ENCODE measurements around the gene ADAMTS5. TPM values are rescaled to one million over a fixed set of nuclear protein-coding genes. Genes with fewer than 3 reads are reported as not detected.

Gene ADAMTS5
- total and polyA plus RNA-seq, 12 donors = 0.48 to 4.3 (median 1.3) TPM

DNA sequence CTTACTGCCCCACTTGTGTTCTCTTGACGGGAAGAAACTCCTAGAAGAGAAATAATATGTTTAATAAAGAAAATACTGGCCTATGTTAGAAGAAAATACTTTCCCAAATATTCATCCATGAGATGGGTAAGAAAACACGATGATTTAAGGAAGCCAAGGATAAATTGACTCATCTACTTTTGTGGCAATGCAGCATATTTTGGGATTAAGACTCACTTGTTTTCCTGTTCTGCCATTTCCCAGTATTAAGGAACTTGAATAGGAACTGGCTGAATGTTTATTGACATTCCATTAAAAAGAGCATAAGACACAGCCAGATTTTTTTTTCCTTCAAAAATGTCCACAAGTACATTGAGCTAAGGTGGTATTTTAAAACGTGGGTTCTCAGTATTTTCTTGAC lies 10.9 kb upstream of the ADAMTS5 start:
- 64 to 80% (median 71%) methylated on average over 3 of the region's 3 CpGs for WGBS, 4 donors
- H3K27ac ChIP-seq = no peak overlapping the region
- intact Hi-C loops (cut with DNase I) = no loop called here
- no peak overlapping the region for H3K4me3 ChIP-seq
- no peaks in the 10 kb centered on the region for H3K36me3 ChIP-seq (replicated peaks in 1 of 2)
- no peaks in the 10 kb centered on the region for H3K4me1 ChIP-seq (replicated peaks in 1 of 2)
- no peaks in the 10 kb centered on the region for H3K27me3 ChIP-seq
- no peak for DNase-seq
- no peak for TF ChIP-seq POLR2A (IDR thresholded peaks at IDR 0.05)
- H3K9me3 ChIP-seq (replicated peaks in 1 of 3) = no peaks in the 10 kb centered on the region

DNA sequence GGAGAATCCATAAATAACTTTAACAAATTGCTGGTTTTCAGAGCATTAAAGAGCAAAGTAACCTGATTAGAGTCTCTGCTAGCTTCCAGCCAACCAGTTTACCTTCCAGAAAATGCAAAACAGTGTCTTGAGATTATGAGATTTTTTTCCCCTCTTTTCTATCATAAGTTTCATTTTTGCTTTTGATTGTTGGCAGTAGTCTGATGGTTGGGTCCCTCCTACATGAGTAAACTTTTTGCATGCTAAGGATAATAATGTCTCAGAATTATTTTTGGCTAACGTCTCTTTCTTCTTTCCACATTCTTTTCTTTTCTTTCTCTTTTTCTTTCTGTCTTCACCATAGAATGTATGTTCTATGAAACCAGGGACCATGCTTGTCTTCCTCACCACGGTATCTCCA lies 6.3 kb upstream of the ADAMTS5 start:
- no peaks in the 10 kb centered on the region for H3K9me3 ChIP-seq (replicated peaks in 1 of 3)
- H3K4me3 ChIP-seq = no peak overlapping the region

DNA sequence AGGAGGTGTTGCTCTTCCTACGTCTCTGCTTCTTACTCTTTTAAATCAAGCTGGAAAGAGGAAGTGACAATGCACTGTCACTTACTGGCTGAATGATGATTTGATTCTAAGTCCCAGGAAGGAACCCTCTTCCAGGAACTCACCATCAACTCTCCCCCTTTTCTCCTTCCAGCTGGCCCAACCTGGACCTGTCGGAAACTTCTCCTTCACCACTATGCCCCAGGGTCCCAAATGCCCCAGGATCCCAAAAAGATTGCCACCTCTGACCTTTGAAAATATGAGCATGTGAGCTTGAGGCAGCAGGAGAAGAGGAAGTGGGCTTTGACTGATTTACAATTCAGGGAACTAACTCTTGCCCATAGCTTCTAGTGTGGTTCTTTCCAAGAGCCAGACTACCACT lies 5.3 kb upstream of the ADAMTS5 start:
- no peaks in the 10 kb centered on the region for H3K9me3 ChIP-seq (replicated peaks in 1 of 3)
- H3K4me1 ChIP-seq (replicated peaks in 1 of 2) = no peaks in the 10 kb centered on the region
- intact Hi-C loops (cut with DNase I) = no loop called here
- H3K36me3 ChIP-seq (replicated peaks in 1 of 2) = no peaks in the 10 kb centered on the region
- no peak overlapping the region for H3K4me3 ChIP-seq
- no peaks in the 10 kb centered on the region for H3K27me3 ChIP-seq
- TF ChIP-seq, protein P1, sequence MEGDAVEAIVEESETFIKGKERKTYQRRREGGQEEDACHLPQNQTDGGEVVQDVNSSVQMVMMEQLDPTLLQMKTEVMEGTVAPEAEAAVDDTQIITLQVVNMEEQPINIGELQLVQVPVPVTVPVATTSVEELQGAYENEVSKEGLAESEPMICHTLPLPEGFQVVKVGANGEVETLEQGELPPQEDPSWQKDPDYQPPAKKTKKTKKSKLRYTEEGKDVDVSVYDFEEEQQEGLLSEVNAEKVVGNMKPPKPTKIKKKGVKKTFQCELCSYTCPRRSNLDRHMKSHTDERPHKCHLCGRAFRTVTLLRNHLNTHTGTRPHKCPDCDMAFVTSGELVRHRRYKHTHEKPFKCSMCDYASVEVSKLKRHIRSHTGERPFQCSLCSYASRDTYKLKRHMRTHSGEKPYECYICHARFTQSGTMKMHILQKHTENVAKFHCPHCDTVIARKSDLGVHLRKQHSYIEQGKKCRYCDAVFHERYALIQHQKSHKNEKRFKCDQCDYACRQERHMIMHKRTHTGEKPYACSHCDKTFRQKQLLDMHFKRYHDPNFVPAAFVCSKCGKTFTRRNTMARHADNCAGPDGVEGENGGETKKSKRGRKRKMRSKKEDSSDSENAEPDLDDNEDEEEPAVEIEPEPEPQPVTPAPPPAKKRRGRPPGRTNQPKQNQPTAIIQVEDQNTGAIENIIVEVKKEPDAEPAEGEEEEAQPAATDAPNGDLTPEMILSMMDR (IDR thresholded peaks at IDR 0.05) = no peak
- TF ChIP-seq POLR2A (IDR thresholded peaks at IDR 0.05) = no peak
- H3K27ac ChIP-seq = no peak overlapping the region
- DNase-seq = no peak
- WGBS, 4 donors = 30 to 44% (median 37%) methylated on average over 2 of the region's 2 CpGs

More for the DNA sequence above, 6.3 kb upstream of the ADAMTS5 start:
- Histone ChIP-seq H3K4me1 (replicated peaks in 1 of 2) (no peaks in the 10 kb centered on the region), H3K27ac (no peak overlapping the region), H3K36me3 (replicated peaks in 1 of 2) (no peaks in the 10 kb centered on the region), H3K27me3 (no peaks in the 10 kb centered on the region)
- intact Hi-C loops (cut with DNase I) = no loop called here
- WGBS, 4 donors = 52 to 65% (median 57%) methylated on average over 2 of the region's 2 CpGs
- TF ChIP-seq, protein P1 (IDR thresholded peaks at IDR 0.05) = no peak
- no peak for TF ChIP-seq POLR2A (IDR thresholded peaks at IDR 0.05)
- no peak for DNase-seq

DNA sequence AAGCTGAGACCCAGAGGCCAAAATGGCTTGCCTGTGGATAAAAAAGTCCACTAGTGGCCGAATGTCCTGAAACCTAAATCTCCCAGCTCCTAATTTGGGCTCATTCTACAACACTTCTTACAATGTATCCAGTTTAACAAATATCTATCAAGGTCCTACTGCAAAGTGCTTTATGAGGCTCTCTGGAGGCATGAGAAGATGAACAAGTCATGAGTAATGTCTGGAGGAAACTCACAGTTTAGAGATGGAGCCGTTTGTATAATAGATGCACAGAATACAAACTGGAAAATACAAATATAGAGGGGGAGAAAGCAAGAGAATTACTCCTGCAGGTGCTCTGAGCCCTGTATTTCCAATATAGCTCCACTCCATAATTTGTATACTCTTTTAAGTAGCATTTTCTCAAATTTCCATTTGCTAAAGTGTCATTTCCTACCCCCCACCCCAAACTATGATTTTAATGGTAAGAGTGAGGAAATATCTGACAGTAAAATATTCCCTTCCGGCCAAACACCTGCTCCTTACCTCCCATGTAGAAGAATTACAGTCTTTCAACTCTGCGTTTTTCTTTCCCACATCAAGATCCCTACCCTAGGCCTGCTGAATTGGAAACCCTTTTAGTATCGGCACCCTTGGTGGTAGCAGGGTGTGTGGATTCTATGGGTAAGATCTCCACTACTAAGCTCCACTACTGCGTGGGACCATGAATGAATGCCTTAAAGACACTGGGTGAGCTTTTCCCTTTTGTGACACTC lies 3.3 kb upstream of the ADAMTS5 start:
- intact Hi-C loops (cut with DNase I) = no loop called here
- no peak overlapping the region for H3K4me3 ChIP-seq

More for the DNA sequence above, 3.3 kb upstream of the ADAMTS5 start:
- WGBS, 4 donors = 66 to 77% (median 70%) methylated on average over 6 of the region's 6 CpGs
- TF ChIP-seq, protein P1 (IDR thresholded peaks at IDR 0.05) = no peak
- TF ChIP-seq POLR2A (IDR thresholded peaks at IDR 0.05) = no peak
- no peak for DNase-seq
- H3K27me3 ChIP-seq = peaks cover 11% of the 10 kb centered on the region
- H3K4me1 ChIP-seq (replicated peaks in 1 of 2) = no peaks in the 10 kb centered on the region
- no peaks in the 10 kb centered on the region for H3K36me3 ChIP-seq (replicated peaks in 1 of 2)
- H3K9me3 ChIP-seq (replicated peaks in 1 of 3) = no peaks in the 10 kb centered on the region
- no peak overlapping the region for H3K27ac ChIP-seq
